Endothelial cell of umbilical vein (primary cell): ENCODE measurements around the gene CALHM6. TPM values are rescaled to one million over a fixed set of nuclear protein-coding genes. Genes with fewer than 3 reads are reported as not detected.

Experiments used
- BruUV-seq: library from RNA; stranded (reverse); fragments of 400-500 nt; replicated peaks from 2 replicates; lab custom pipeline; 2021; lab: Mats Ljungman, UMichigan
- CTCF ChIA-PET: fragments of 300-600, 350-600 bp; sonication (Branson Sonifier 250); formaldehyde crosslinking; loops from one replicate; lab custom pipeline; 2021; ENCODE audit warnings: antibody characterized with exemption, inconsistent platforms; lab: Charles Lee
- POLR2A ChIA-PET: fragments of 300-600, 350-600 bp; sonication (Branson Sonifier 250); formaldehyde crosslinking; loops from one replicate; lab custom pipeline; 2021; ENCODE audit warnings: antibody characterized with exemption, inconsistent platforms; lab: Charles Lee
- DNase-seq: peaks from one replicate; pipeline ENCODE4 v3.0.0-alpha.2; 2011; ENCODE audit warnings: low read depth, low spot score
- FAIRE-seq: peaks from 2 replicates; lab custom pipeline; 2011; peaks lifted over from hg19 to GRCh38; lab: Jason Lieb, UNC
- H2AFZ ChIP-seq: 2 replicates; pipeline ENCODE4 v1.6.0; 2012; ENCODE audit warnings: low read depth, low read length, control low read depth, inconsistent platforms
- H3K27ac ChIP-seq: 2 replicates; pipeline ENCODE4 v1.5.1; 2011; ENCODE audit warnings: low read depth, mild to moderate bottlenecking, control low read depth, low read length, moderate library complexity; ENCODE audit not compliant: insufficient read depth
- H3K27me3 ChIP-seq, 2 experiments: 2 replicates each; pipeline versions ENCODE4 v1.6.0 to v1.6.1; 2011; ENCODE audit warnings: low read length in 2 of 2, mixed read lengths in 1 of 2; ENCODE audit not compliant: control insufficient read depth in 2 of 2, insufficient read depth in 2 of 2
- H3K36me3 ChIP-seq, 2 experiments: 2 replicates in 1 of 2; 3 replicates in 1 of 2; pipeline ENCODE4 v1.5.1; 2011; ENCODE audit warnings: low read length in 2 of 2, mild to moderate bottlenecking in 1 of 2, moderate library complexity in 1 of 2; ENCODE audit not compliant: control insufficient read depth in 2 of 2, insufficient read depth in 2 of 2; ENCODE audit errors: extremely low read depth in 1 of 2
- H3K4me1 ChIP-seq: 3 replicates; pipeline ENCODE4 v1.5.1; 2011; ENCODE audit warnings: mild to moderate bottlenecking, low read length; ENCODE audit not compliant: control insufficient read depth, insufficient read depth; ENCODE audit errors: extremely low read depth
- H3K4me2 ChIP-seq: 2 replicates; pipeline ENCODE4 v1.6.1; 2011; ENCODE audit warnings: low read length, control low read depth, mixed read lengths; ENCODE audit not compliant: insufficient read depth
- H3K4me3 ChIP-seq, 3 experiments: fragments of 200-600 bp in 1 of 3; sonication (generic), shearing (Covaris generic) in 1 of 3; replicated peaks in 1 of 3; 2 replicates each; pipeline ENCODE4 v1.5.1; 2011 to 2016; ENCODE audit warnings: control low read depth in 3 of 3, low read length in 3 of 3, mild to moderate bottlenecking in 2 of 3, inconsistent platforms in 1 of 3, low read depth in 1 of 3, moderate library complexity in 1 of 3; ENCODE audit not compliant: insufficient read depth in 1 of 3
- H3K79me2 ChIP-seq: 2 replicates; pipeline ENCODE4 v1.6.0; 2012; ENCODE audit warnings: low read length, inconsistent platforms; ENCODE audit not compliant: control insufficient read depth, insufficient read depth
- H3K9ac ChIP-seq: replicated peaks from 2 replicates; pipeline ENCODE3; 2011; ENCODE audit warnings: low read length, control low read depth; ENCODE audit not compliant: insufficient read depth; ENCODE audit errors: extremely low read depth
- H3K9me1 ChIP-seq: replicated peaks from 3 replicates; pipeline ENCODE4 v1.6.0; 2011; ENCODE audit warnings: mild to moderate bottlenecking, low read length; ENCODE audit not compliant: control insufficient read depth, insufficient read depth; ENCODE audit errors: extremely low read depth
- H3K9me3 ChIP-seq: replicated peaks from 2 replicates; pipeline ENCODE4 v1.5.1; 2012; ENCODE audit warnings: low read length, inconsistent platforms; ENCODE audit not compliant: control insufficient read depth, insufficient read depth
- H4K20me1 ChIP-seq: replicated peaks from 2 replicates; pipeline ENCODE3; 2011; ENCODE audit warnings: mild to moderate bottlenecking, low read length; ENCODE audit not compliant: control insufficient read depth, insufficient read depth; ENCODE audit errors: extremely low read depth
- EZH2 ChIP-seq: IDR thresholded peaks from 2 replicates; pipeline ENCODE4 v1.6.1; 2012; ENCODE audit warnings: borderline replicate concordance, low read depth, mild to moderate bottlenecking, moderate library complexity, low read length, inconsistent platforms; ENCODE audit not compliant: severe bottlenecking
- FOS ChIP-seq: IDR thresholded peaks from 2 replicates; pipeline ENCODE4 v1.6.1; 2011; ENCODE audit warnings: mild to moderate bottlenecking, low read length, moderate library complexity, borderline replicate concordance; ENCODE audit not compliant: insufficient read depth
- GATA2 ChIP-seq: IDR thresholded peaks from 2 replicates; pipeline ENCODE4 v1.7.0; 2011; ENCODE audit warnings: low read depth, mild to moderate bottlenecking, moderate library complexity, mixed read lengths, low read length; ENCODE audit not compliant: insufficient read length, insufficient read depth
- JUN ChIP-seq: IDR thresholded peaks from 2 replicates; pipeline ENCODE4 v1.6.1; 2011; ENCODE audit warnings: borderline replicate concordance, low read depth; ENCODE audit not compliant: insufficient read length, insufficient read depth
- MYC ChIP-seq: IDR thresholded peaks from one replicate; pipeline ENCODE4 v1.6.1; 2011; ENCODE audit warnings: mild to moderate bottlenecking, low read depth, low read length
- POLR2A ChIP-seq: IDR thresholded peaks from 2 replicates; pipeline ENCODE4 v1.6.1; 2012; ENCODE audit warnings: low read depth, mild to moderate bottlenecking, control low read depth, low read length
- POLR2AphosphoS5 ChIP-seq: IDR thresholded peaks from 2 replicates; pipeline ENCODE4 v1.6.1; 2012; ENCODE audit warnings: low read depth, mild to moderate bottlenecking, control low read depth, low read length, moderate library complexity; ENCODE audit not compliant: insufficient read depth
- dilution Hi-C: fragments of 300-500 bp; cut with MboI; formaldehyde crosslinking; loops from one replicate; pipeline ENCODE4 v1.15.0; 2019; ENCODE audit warnings: low sequenced_read_pairs; ENCODE audit not compliant: extremely low pct_ligation_motif_present
- intact Hi-C: fragments of 100-400 bp; cut with micrococcal nuclease; formaldehyde crosslinking; loops from one replicate; pipeline ENCODE4 v1.10.0; 2022
- polyA plus RNA-seq, 4 experiments: library from polyadenylated mRNA; depleted of rRNA in 3 of 4; stranded (reverse) in 3 of 4; unstranded in 1 of 4; fragments of >200 nt; gene quantifications; 2 replicates each; pipeline versions ENCODE4 v1.2.1 to v1.2.3, GENCODE V29; 2011 to 2012; ENCODE audit warnings: missing spikeins in 1 of 4
- total RNA-seq: library from RNA; stranded (reverse); gene quantifications from 2 replicates; pipeline ENCODE4 v1.2.3, GENCODE V29; 2021
- TF ChIP-seq, protein P1 (sequence below), 2 donors: IDR thresholded peaks; 1 replicate in 1 of 2; 2 replicates in 1 of 2; pipeline ENCODE4 v1.5.1; 2011; ENCODE audit warnings: low read length in 2 of 2, mild to moderate bottlenecking in 2 of 2, moderate library complexity in 2 of 2, control low read depth in 1 of 2, inconsistent platforms in 1 of 2, low read depth in 1 of 2; ENCODE audit not compliant: insufficient read depth in 1 of 2; ENCODE audit errors: extremely low read depth in 1 of 2
- TF ChIP-seq, protein P2 (sequence below): IDR thresholded peaks from 2 replicates; pipeline ENCODE4 v1.6.1; 2011; ENCODE audit not compliant: insufficient read depth, insufficient read length

Gene CALHM6
- total and polyA plus RNA-seq, 2 donors (not counting 3 experiments of a cell fraction or from before 2014, with no cell fraction given) = 0.08 TPM; not detected in 1

DNA sequence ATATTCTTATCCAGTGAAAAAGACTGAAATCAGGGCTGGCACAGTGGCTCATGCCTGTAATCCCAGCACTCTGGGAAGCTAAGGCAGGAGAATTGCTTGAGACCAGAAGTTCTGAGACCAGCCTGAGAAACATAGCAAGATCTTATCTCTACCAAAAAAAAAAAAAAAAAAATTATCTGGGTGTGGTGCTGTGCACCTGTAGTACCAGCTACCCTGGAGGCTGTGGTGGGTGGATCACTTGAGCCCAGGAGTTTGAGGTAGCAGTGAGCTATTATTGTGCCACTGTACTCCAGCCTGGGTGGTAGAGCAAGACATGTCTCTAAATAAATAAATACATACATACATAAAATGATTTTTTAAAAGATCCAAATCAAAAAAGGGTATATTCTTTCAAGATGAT is 6.3 kb downstream of the CALHM6 start:
- no peak for TF ChIP-seq JUN
- no peak for TF ChIP-seq MYC
- no peak for TF ChIP-seq FOS
- TF ChIP-seq EZH2 = no peak
- no peak for TF ChIP-seq GATA2
- no peak for TF ChIP-seq POLR2A
- Histone ChIP-seq H3K4me2 (no peak overlapping the region), H4K20me1 (no peaks in the 10 kb centered on the region), H3K36me3 (no peaks in the 10 kb centered on the region), H3K4me1 (peaks cover 1% of the 10 kb centered on the region), H2AFZ (no peak overlapping the region), H3K27me3 (peaks cover 6% of the 10 kb centered on the region in 2 experiments), H3K4me3 (no peak overlapping the region), H3K9ac (no peak overlapping the region), H3K9me1 (no peaks in the 10 kb centered on the region), H3K9me3 (no peaks in the 10 kb centered on the region), H3K79me2 (no peaks in the 10 kb centered on the region), H3K27ac (no peak overlapping the region)
- no peak for FAIRE-seq
- no TSS peak for BruUV-seq
- POLR2A ChIA-PET = no interaction called here
- DNase-seq = no peak
- intact Hi-C loops (no loop called here), dilution Hi-C loops (no loop called here)
- CTCF ChIA-PET = interaction anchor here (0.6 kb wide), 1 partner anchor 44 kb away, joined by 3 read pairs; the partner anchor contains the start of gene CALHM5

DNA sequence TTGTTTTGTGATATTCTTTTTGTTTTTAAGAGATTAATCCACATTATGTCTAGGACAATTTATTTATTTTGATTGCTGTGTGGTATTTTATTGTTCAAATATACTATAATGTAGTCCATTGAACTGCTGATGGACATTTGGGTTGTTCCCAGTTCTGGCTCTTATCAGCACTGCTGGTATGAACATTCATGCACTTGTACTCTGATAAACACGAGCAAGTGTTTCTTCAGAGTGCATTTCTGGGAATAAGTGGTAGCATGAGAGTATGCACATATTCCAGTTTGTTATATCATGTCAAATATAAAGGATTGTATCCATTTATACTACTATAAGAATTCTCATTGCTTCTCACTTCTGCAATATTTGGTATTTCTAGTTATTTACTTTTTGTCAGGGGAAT is 7.1 kb downstream of the CALHM6 start:
- no peaks in the 10 kb centered on the region for H3K9me1 ChIP-seq
- H3K27ac ChIP-seq = no peak overlapping the region
- DNase-seq (no peak), FAIRE-seq (no peak)
- intact Hi-C loops (no loop called here), dilution Hi-C loops (no loop called here)
- H3K27me3 ChIP-seq = peaks cover 3 to 6% of the 10 kb centered on the region in 2 experiments
- no TSS peak for BruUV-seq
- no peak overlapping the region for H2AFZ ChIP-seq
- no peak for TF ChIP-seq JUN
- TF ChIP-seq, protein P1, sequence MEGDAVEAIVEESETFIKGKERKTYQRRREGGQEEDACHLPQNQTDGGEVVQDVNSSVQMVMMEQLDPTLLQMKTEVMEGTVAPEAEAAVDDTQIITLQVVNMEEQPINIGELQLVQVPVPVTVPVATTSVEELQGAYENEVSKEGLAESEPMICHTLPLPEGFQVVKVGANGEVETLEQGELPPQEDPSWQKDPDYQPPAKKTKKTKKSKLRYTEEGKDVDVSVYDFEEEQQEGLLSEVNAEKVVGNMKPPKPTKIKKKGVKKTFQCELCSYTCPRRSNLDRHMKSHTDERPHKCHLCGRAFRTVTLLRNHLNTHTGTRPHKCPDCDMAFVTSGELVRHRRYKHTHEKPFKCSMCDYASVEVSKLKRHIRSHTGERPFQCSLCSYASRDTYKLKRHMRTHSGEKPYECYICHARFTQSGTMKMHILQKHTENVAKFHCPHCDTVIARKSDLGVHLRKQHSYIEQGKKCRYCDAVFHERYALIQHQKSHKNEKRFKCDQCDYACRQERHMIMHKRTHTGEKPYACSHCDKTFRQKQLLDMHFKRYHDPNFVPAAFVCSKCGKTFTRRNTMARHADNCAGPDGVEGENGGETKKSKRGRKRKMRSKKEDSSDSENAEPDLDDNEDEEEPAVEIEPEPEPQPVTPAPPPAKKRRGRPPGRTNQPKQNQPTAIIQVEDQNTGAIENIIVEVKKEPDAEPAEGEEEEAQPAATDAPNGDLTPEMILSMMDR (IDR thresholded peaks at IDR 0.05; ENCODE audit: extremely low read depth in 1 of 2, insufficient read depth in 1 of 2, low read depth in 1 of 2, low read length in 2 of 2) = no peak
- TF ChIP-seq MYC = no peak
- TF ChIP-seq EZH2 = no peak
- TF ChIP-seq, protein P2, sequence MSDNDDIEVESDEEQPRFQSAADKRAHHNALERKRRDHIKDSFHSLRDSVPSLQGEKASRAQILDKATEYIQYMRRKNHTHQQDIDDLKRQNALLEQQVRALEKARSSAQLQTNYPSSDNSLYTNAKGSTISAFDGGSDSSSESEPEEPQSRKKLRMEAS = no peak
- no peak for TF ChIP-seq GATA2
- no peak for TF ChIP-seq POLR2A
- no peak for TF ChIP-seq FOS
- TF ChIP-seq POLR2AphosphoS5 = no peak
- no peaks in the 10 kb centered on the region for H3K4me1 ChIP-seq
- no peak overlapping the region for H3K4me2 ChIP-seq
- H3K4me3 ChIP-seq = no peak overlapping the region
- POLR2A ChIA-PET = no interaction called here
- no peaks in the 10 kb centered on the region for H3K9me3 ChIP-seq
- CTCF ChIA-PET = interaction anchor here (0.7 kb wide), 1 partner anchor 55 kb away, joined by 3 read pairs; no protein-coding TSS in a partner anchor
- H3K9ac ChIP-seq = no peak overlapping the region
- no peaks in the 10 kb centered on the region for H3K79me2 ChIP-seq
- H3K36me3 ChIP-seq = no peaks in the 10 kb centered on the region
- no peaks in the 10 kb centered on the region for H4K20me1 ChIP-seq
